SW 1271 (cell line): Measurements from ENCODE around the gene MCOLN1.
"Not testable (repeated sequence)": the region's sequence is repeated elsewhere in the genome, so short reads cannot be mapped to it uniquely, and the experiment has no call there.

ENCODE experiments used
- DNase-seq, 2 experiments: peaks; one replicate each; lab custom pipeline; 2025; lab: John Stamatoyannopoulos, UW

MCOLN1 gene

GRCh38 chr19:7575434-7576040 lies 53.1 kb downstream of the MCOLN1 start:
- no peak for DNase-seq

DNA sequence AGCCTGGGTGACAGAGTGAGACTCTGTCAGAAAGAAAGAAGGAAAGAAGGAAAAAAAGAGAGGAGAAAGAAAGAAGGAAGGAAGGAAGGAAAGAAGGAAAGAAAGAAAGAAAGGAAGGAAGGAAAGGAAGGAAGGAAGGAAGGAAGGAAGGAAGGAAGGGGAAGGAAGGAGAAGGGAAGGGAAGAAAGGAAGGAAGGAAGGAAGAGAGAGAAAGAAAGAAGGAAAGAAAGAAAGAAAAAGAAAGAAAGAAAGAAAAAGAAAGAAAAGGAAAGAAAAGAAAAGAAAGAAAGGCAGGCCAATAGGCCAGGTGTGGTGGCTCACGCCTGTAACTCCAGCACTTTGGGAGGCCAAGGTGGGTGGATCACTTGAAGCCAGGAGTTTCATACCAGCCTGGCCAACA lies 55.0 kb downstream of the MCOLN1 start:
- not testable (repeated sequence) for DNase-seq

GRCh38 chr19:7578127-7578526 lies 55.7 kb downstream of the MCOLN1 start:
- DNase-seq, result no peak

GRCh38 chr19:7579182-7579581 lies 56.8 kb downstream of the MCOLN1 start:
- no peak for DNase-seq

DNA sequence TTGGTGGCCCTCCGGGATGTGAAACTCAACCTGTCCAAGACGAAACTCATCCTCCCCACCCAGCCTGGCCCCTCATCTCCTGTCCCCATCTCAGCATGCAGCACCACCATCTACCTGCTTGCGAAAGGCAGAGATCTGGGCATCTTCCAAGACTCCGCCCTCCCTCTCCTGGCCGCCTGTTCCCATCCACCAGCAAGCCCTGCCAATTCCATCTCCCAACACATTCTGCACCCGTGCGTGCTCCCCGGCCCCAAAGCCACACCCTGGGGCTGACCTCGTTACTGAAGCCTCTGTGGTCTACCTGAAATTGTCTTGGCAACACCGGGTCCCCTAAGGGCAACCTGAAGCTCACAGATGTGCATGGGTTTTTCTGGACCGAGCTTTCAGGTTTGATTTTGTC lies 60.0 kb downstream of the MCOLN1 start:
- no peak for DNase-seq
